IPS DF 4.7 (cell line): ENCODE data around the gene SLC7A9.
"Not testable (repeated sequence)": the region's sequence is repeated elsewhere in the genome, so short reads cannot be mapped to it uniquely, and the experiment has no call there.

ENCODE experiments used
- DNase-seq: peaks from one replicate; pipeline ENCODE4 v3.0.0-alpha.2; 2013; ENCODE audit warnings: low spot score; ENCODE audit errors: extremely low read depth

SLC7A9 gene

GRCh38 chr19:32864318-32865007 lies 5.1 kb downstream of the SLC7A9 start:
- DNase-seq: no peak

- DNase-seq: no peak
Measured at GRCh38 chr19:32863841-32864240, 5.7 kb downstream of the SLC7A9 start.

- no peak for DNase-seq
Measured at GRCh38 chr19:32863301-32863700, 6.3 kb downstream of the SLC7A9 start.

DNA sequence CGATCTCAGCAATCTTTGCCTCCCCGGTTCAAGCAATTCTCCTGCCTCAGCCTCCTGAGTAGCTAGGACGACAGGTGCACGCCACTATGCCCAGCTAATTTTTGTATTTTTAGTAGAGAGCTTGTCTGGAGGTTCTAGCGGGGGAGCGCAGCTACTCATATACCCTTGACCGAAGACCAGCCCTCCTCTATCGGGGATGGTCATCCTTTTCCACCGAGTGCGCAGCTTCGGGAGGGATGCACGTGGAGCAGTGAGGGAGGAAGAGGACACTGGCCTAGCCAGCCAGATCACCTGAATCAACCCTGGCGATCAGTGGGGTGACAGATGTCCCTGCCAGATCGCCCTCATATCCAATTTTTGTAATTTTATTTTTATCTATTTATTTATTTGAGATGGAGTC lies 6.8 kb downstream of the SLC7A9 start:
- no peak for DNase-seq

GRCh38 chr19:32862173-32862572 lies 7.4 kb downstream of the SLC7A9 start:
- no peak for DNase-seq

DNA sequence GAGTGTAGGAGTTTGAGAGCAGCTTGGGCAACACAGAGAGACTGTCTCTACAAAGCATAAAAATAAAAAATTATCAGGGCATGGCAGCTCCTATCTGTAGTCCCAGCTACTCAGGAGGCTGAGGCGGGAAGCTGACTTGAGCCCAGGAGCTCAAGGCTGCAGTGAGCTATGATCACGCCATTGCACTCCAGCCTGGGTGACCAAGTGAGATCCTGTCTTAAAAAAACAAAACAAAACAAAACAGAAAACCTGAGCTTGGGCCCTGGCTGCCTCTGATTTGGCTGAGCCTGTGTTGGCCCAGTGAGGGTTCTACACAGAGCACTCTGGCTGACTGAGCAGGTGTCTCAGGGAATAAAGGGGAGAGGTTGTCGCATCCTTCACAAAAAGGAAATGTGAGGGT lies 8.0 kb downstream of the SLC7A9 start:
- no peak for DNase-seq

DNA sequence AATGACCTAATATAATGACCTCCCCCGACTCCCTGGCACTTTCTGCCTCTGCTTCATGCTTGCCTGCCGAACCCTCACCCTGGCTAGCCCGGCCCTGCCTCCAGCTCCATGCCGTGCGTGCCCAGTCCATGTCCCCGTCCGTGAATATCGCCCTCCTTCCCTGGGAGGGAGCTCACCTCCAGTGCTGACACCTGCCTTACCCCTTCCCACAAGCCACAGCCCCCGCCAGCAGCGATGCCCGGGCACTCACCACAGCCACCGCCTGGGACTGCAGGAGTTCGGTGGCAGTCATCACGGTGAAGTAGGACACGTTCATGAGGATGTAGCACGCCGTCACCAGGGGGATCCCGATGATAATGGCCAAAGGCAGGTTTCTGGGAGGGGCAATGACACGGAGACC lies 10.0 kb downstream of the SLC7A9 start:
- no peak for DNase-seq

GRCh38 chr19:32858559-32858958 lies 11.0 kb downstream of the SLC7A9 start:
- DNase-seq: no peak

DNA sequence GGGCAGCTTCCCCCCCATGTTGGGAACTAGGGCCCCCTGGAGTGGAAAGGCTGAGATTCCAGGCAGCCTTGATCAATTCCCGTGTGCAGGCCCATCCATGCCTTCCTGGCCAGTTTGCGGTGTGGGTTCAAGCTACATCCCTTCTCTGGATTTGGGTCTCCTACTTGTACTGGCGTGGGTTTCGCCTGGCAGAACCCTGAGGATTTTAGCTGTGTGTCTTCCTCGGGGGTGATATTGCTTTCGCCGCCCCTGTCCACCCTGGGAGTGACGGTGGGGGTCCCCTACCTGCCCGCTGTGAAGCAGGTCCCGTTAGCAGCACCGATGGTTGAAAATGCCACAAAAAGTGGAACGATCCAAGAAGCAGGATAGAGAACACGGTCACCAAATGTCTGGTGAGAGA lies 11.4 kb downstream of the SLC7A9 start:
- no peak for DNase-seq

- DNase-seq: no peak
Measured at GRCh38 chr19:32857584-32857983, 12.0 kb downstream of the SLC7A9 start.

DNA sequence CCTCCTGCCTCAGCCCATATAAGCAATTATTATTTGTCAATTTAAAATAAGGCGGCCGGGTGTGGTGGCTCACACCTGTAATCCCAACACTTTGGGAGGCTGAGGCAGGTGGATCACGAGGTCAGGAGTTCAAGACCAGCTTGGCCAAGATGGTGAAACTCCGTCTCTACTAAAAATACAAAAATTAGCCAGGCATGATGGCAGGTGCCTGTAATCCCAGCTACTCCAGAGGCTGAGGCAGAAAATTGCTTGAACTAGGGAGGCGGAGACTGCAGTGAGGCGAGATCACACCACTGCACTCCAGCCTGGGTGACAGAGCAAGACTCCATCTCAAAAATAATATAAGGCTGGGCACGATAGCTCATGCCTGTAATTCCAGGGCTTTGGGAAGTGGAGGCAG lies 12.7 kb downstream of the SLC7A9 start:
- not testable (repeated sequence) for DNase-seq

- DNase-seq: no peak
Measured at GRCh38 chr19:32852216-32852615, 17.4 kb downstream of the SLC7A9 start.

DNA sequence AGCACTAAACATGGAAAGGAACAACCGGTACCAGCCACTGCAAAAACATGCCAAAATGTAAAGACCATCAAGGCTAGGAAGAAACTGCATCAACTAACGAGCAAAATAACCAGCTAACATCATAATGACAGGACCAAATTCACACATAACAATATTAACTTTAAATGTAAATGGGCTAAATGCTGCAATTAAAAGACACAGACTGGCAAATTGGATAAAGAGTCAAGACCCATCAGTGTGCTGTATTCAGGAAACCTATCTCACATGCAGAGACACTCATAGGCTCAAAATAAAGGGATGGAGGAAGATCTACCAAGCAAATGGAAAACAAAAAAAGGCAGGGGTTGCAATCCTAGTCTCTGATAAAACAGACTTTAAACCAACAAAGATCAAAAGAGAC lies 21.5 kb downstream of the SLC7A9 start:
- DNase-seq: not testable (repeated sequence)

DNA sequence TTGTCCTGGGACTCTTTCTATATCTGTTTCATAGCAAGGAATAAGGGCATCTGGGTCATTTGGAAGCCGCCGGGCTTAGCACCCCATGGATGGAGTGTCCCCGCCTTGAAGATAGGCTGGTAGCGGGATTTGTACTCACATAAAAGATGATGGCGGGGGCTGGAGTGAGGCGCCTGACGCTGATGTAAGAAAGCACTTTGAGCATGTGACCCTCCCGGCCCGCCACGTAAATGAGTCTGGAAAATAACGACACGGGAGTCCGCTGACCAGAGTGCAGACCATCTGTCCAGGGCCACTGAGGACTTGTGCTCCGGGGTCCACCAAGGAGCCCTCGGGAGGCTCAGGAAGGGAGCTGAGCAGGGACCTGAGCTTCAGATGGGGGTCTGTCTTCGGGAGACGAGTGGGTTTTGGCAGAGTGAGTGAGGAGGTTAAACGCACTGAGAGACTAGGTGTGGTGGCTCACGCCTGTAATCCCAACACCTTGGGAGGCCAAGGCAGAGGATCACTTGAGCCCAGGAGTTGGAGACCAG lies 25.8 kb downstream of the SLC7A9 start:
- DNase-seq: no peak

DNA sequence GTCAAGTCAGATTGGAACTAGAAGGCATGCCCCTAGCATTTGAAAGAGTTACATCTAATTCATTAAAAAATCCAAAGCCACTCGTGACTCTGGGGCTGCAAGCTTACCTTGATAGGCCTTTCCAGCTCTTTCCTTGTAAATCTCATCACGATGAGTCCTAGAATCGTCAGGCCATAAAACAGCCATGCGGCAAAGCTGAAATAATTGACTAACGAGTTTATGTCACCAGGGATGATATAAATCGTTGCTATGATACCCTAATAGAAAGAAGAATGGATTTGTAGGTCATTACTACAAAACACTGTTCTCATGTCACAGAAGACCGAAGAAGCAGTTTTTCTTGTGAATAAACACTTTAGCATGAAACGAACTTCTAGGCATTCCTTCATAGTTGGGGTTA lies 27.5 kb downstream of the SLC7A9 start:
- DNase-seq: no peak

DNA sequence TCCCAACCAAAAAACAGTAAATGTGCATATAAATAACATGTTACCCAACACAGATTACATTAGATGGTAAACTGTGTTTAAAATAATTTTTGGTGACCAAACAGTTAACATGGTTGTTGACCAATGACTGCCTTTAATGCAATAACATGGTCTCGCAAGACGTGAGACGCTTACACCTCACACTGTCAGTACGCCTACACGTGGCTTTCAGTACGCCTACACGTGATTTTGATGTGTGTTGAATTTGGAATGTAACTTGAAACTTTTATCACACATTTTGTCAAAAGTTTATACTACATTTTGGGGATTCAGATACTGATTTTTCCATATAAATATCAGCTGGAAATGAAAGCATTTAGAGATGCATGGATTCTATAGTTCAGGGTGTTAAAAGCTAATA lies 32.0 kb downstream of the SLC7A9 start:
- no peak for DNase-seq

DNA sequence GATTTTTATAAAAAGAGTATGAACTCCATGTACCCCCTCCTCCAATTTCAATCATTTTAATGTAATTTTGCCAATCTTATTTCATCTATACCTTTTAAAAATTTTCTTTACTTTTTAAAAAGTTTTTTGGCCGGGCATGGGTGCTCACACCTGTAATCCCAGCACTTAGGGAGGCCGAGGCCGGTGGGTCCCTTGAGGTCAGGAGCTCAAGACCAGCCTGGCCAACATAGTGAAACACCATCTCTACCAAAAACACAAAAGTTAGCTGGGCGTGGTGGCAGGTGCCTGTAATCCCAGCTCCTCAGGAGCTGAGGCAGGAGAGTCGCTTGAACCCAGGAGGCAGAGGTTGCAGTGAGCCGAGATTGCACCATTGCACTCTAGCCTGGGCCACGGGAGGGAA lies 36.2 kb downstream of the SLC7A9 start:
- not testable (repeated sequence) for DNase-seq

- not testable (repeated sequence) for DNase-seq
Measured at GRCh38 chr19:32832825-32833224, 36.7 kb downstream of the SLC7A9 start.

GRCh38 chr19:32832094-32832493 lies 37.5 kb downstream of the SLC7A9 start:
- not testable (repeated sequence) for DNase-seq

- DNase-seq: no peak
Measured at GRCh38 chr19:32831611-32832010, 38.0 kb downstream of the SLC7A9 start.

GRCh38 chr19:32830231-32831014 lies 39.1 kb downstream of the SLC7A9 start:
- DNase-seq: no peak

DNA sequence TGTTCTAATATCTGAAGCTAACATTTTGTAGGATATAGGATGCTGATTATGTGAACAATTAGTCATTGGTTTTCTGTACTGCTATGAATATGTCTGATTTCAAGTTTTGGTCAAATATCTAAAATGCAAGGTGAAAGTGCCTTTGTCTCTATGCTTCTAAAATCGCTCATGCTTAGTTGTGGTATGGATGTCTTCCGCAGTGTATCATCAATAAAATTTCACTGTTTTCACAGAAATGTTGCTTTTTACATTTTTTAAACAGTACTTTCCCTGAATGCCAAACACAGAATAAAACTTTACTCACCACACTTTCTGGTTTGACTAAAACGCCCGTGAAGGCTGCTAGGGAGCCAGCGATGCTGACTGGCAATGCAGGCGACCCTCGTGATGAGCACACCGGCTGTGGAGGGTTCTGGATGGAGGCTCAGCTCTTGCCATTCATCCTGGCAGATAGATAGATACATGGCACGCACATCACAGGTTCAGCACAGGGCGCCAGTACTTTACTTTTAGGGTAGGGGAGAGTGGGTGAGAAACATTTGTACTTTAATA lies 40.1 kb downstream of the SLC7A9 start:
- no peak for DNase-seq
